Astrocyte of the spinal cord (primary cell): ENCODE results near the gene NCBP2L.
"Not testable (repeated sequence)": the region's sequence is repeated elsewhere in the genome, so short reads cannot be mapped to it uniquely, and the experiment has no call there.

ENCODE experiments used
- DNase-seq: peaks from one replicate; pipeline ENCODE4 v3.0.0; 2011; ENCODE audit warnings: low read depth, low spot score
- H3K4me3 ChIP-seq: 2 replicates; pipeline ENCODE4 v1.5.1; 2011; ENCODE audit warnings: low read depth, mild to moderate bottlenecking, low read length, moderate library complexity
- CTCF ChIP-seq: IDR thresholded peaks from 2 replicates; pipeline ENCODE4 v1.5.1; 2012; ENCODE audit warnings: low read depth, mild to moderate bottlenecking, low read length, inconsistent platforms
- in situ Hi-C: cut with HindIII; loops from 2 replicates; pipeline ENCODE4 v1.10.0; 2017; ENCODE audit warnings: low sequenced_read_pairs

Gene NCBP2L

GRCh38 chrX:107787827-107788226 is 10.3 kb downstream of the NCBP2L start:
- H3K4me3 ChIP-seq: no peak overlapping the region
- DNase-seq: no peak
- TF ChIP-seq CTCF: no peak
- in situ Hi-C loops: no loop called here

- TF ChIP-seq CTCF: no peak
- H3K4me3 ChIP-seq: no peak overlapping the region
- in situ Hi-C loops: no loop called here
- DNase-seq: no peak
These were observed 26.9 kb downstream of the NCBP2L start for GRCh38 chrX:107804427-107804826.

- DNase-seq: no peak
- H3K4me3 ChIP-seq: no peak overlapping the region
- no peak for TF ChIP-seq CTCF
- in situ Hi-C loops: no loop called here
These were observed 27.6 kb downstream of the NCBP2L start for GRCh38 chrX:107805179-107805578.

- DNase-seq, H3K4me3 ChIP-seq, in situ Hi-C loops: not testable (repeated sequence)
These were observed 32.5 kb downstream of the NCBP2L start for GRCh38 chrX:107810053-107810452.

GRCh38 chrX:107818900-107819521 is 41.5 kb downstream of the NCBP2L start:
- in situ Hi-C loops: no loop called here
- no peak for TF ChIP-seq CTCF
- no peak for DNase-seq
- H3K4me3 ChIP-seq: no peak overlapping the region

- no peak overlapping the region for H3K4me3 ChIP-seq
- DNase-seq: no peak
- TF ChIP-seq CTCF: no peak
- in situ Hi-C loops: no loop called here
These were observed 45.5 kb downstream of the NCBP2L start for GRCh38 chrX:107823042-107823441.

GRCh38 chrX:107823456-107823855 is 45.9 kb downstream of the NCBP2L start:
- no peak for TF ChIP-seq CTCF
- H3K4me3 ChIP-seq: no peak overlapping the region
- DNase-seq: peak; percentile 49
- in situ Hi-C loops: no loop called here
